ENCODE results near the gene TM2D1.

- no peak for TF ChIP-seq CTCF (IDR thresholded peaks at IDR 0.05; ENCODE audit: poor library complexity, severe bottlenecking)
- no peak for TF ChIP-seq EZH2 (IDR thresholded peaks at IDR 0.05; ENCODE audit: borderline replicate concordance, insufficient read depth, low read length, poor library complexity, severe bottlenecking)
- TF ChIP-seq RAD21 (conservative IDR thresholded peaks at IDR 0.05) = no peak
- no peak for TF ChIP-seq EP300 (conservative IDR thresholded peaks at IDR 0.05; ENCODE audit: poor library complexity, severe bottlenecking)
- TF ChIP-seq, protein P1, sequence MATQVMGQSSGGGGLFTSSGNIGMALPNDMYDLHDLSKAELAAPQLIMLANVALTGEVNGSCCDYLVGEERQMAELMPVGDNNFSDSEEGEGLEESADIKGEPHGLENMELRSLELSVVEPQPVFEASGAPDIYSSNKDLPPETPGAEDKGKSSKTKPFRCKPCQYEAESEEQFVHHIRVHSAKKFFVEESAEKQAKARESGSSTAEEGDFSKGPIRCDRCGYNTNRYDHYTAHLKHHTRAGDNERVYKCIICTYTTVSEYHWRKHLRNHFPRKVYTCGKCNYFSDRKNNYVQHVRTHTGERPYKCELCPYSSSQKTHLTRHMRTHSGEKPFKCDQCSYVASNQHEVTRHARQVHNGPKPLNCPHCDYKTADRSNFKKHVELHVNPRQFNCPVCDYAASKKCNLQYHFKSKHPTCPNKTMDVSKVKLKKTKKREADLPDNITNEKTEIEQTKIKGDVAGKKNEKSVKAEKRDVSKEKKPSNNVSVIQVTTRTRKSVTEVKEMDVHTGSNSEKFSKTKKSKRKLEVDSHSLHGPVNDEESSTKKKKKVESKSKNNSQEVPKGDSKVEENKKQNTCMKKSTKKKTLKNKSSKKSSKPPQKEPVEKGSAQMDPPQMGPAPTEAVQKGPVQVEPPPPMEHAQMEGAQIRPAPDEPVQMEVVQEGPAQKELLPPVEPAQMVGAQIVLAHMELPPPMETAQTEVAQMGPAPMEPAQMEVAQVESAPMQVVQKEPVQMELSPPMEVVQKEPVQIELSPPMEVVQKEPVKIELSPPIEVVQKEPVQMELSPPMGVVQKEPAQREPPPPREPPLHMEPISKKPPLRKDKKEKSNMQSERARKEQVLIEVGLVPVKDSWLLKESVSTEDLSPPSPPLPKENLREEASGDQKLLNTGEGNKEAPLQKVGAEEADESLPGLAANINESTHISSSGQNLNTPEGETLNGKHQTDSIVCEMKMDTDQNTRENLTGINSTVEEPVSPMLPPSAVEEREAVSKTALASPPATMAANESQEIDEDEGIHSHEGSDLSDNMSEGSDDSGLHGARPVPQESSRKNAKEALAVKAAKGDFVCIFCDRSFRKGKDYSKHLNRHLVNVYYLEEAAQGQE (IDR thresholded peaks at IDR 0.05; ENCODE audit: borderline replicate concordance) = no peak
These were observed 31.8 kb upstream of the TM2D1 start for GRCh38 chr1:61756773-61757172.

All from neural cell (in vitro differentiated cells).